Measurements from ENCODE around the gene MYO5B.

DNA sequence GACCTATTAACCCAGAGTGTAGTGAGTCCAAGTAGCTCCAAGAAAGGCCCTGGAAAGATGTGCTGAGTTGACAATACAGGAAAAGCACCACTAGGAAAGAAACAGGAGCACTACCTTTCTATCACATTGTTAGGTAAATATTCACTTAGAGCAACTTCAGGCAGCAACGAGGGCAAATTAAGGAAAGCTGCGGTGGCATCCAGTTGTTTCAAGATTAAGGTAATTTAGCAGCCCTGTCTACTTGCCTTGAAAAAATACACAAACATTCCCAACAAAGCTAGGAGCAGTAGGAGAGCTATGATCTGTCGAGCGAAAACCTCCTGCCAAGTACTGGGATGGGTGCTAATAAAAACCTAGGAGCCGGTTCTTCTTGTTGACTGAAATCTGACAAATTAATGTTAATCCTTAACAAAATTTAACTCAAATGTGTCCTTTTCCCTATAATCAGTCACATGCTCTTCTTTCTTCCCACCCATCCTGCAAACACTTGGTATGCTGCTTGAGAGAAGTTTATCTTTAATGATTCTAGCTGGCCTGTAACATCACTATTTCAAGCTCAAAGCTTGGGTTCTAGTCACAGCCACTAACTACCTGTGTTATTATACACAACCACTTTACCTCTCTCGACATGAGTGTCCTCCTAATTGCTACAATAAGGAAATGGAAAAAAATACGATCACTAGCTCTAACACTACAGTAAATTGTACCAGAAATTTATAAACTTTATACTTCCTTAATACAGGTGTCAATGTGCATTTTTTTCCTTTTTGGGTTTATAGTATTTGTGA, 383.6 kb downstream of the MYO5B start:
- TF ChIP-seq POLR2AphosphoS5 (IDR thresholded peaks at IDR 0.05) (no peak), TAF1 (IDR thresholded peaks at IDR 0.05; ENCODE audit: low read depth) (no peak), RAD21 (conservative IDR thresholded peaks at IDR 0.05) (no peak), EZH2 (IDR thresholded peaks at IDR 0.05; ENCODE audit: borderline replicate concordance, insufficient read depth, low read length, poor library complexity, severe bottlenecking) (no peak), EP300 (conservative IDR thresholded peaks at IDR 0.05; ENCODE audit: poor library complexity, severe bottlenecking) (no peak), MXI1 (conservative IDR thresholded peaks at IDR 0.05; ENCODE audit: poor library complexity, severe bottlenecking) (no peak), SMC3 (conservative IDR thresholded peaks at IDR 0.05; ENCODE audit: poor library complexity) (no peak)
- TF ChIP-seq, protein P1, sequence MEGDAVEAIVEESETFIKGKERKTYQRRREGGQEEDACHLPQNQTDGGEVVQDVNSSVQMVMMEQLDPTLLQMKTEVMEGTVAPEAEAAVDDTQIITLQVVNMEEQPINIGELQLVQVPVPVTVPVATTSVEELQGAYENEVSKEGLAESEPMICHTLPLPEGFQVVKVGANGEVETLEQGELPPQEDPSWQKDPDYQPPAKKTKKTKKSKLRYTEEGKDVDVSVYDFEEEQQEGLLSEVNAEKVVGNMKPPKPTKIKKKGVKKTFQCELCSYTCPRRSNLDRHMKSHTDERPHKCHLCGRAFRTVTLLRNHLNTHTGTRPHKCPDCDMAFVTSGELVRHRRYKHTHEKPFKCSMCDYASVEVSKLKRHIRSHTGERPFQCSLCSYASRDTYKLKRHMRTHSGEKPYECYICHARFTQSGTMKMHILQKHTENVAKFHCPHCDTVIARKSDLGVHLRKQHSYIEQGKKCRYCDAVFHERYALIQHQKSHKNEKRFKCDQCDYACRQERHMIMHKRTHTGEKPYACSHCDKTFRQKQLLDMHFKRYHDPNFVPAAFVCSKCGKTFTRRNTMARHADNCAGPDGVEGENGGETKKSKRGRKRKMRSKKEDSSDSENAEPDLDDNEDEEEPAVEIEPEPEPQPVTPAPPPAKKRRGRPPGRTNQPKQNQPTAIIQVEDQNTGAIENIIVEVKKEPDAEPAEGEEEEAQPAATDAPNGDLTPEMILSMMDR (IDR thresholded peaks at IDR 0.05; ENCODE audit: poor library complexity, severe bottlenecking), result no peak
